AG09319 (cell line): Measurements from ENCODE around the gene ZBED4.

Experiments used
- DNase-seq: peaks from one replicate; pipeline ENCODE4 v3.0.0-alpha.2; 2010; ENCODE audit warnings: low read depth; ENCODE audit errors: extremely low read depth
- TF ChIP-seq, protein P1 (sequence below): IDR thresholded peaks from 2 replicates; pipeline ENCODE4 v1.5.1; 2011; ENCODE audit warnings: low read depth, mild to moderate bottlenecking, inconsistent platforms, low read length, moderate library complexity

Gene ZBED4

GRCh38 chr22:49869086-49869830 lies 15.6 kb downstream of the ZBED4 start:
- TF ChIP-seq, protein P1, sequence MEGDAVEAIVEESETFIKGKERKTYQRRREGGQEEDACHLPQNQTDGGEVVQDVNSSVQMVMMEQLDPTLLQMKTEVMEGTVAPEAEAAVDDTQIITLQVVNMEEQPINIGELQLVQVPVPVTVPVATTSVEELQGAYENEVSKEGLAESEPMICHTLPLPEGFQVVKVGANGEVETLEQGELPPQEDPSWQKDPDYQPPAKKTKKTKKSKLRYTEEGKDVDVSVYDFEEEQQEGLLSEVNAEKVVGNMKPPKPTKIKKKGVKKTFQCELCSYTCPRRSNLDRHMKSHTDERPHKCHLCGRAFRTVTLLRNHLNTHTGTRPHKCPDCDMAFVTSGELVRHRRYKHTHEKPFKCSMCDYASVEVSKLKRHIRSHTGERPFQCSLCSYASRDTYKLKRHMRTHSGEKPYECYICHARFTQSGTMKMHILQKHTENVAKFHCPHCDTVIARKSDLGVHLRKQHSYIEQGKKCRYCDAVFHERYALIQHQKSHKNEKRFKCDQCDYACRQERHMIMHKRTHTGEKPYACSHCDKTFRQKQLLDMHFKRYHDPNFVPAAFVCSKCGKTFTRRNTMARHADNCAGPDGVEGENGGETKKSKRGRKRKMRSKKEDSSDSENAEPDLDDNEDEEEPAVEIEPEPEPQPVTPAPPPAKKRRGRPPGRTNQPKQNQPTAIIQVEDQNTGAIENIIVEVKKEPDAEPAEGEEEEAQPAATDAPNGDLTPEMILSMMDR, result no peak
- DNase-seq, result no peak

DNA sequence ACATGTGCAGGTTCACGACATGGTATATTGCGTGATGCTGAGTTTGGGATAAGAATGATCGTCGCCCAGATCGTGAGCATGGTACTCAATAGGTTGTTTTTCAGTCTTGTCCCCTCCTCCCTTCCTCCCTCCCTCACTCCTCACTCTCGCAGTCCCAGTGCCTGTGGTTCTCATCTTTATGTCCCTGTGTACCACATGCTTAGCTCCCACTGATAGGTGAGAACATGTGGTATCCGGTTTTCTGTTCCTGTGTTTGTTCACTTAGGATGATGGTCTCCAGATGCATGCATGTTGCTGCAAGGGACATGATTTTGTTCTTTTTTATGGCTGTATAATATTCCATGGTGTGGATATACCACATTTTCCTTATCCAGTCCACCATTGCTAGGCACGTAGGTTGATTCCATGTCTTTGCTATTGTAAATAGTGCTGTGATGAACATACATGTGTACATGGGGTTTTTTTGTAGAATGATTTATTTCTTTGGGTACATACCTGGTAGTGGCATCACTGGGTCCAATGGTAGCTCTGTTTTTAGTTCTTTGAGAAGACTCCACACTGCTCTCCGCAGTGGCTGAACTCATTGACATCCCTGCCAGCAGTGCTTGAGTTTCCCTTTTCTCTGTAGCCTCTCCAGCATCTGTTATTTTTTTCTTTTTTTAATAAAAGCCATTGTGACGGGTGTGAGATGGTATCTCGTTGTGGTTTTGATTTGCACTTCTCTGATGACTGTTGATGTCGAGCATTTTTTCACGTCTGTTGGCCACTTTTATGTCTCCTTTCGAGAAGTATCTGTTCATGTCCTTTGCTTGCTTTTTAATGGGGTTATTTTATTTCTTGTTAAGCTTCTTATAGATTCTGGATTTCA lies 16.4 kb downstream of the ZBED4 start:
- TF ChIP-seq, protein P1, result no peak

DNA sequence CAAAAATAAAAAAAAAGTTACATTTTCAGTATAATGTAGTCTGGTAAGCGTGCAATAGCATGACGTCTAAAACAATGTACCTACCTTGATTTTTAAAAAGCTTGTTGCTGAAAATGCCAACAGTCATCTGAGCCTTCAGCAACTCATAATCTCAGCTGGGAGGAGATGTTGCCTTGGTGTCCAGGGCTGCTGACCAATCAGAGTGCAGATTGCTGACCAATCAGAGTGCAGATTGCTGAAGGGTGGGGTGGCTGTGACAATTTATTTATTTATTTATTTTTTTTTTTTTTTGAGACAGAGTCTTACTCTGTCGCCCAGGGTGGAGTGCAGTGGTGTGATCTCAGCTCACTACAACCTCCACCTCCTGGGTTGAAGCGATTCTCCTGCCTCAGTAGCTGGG lies 17.8 kb downstream of the ZBED4 start:
- no peak for DNase-seq
- TF ChIP-seq, protein P1, result no peak

More for the DNA sequence above, 16.4 kb downstream of the ZBED4 start:
- DNase-seq, result no peak

- DNase-seq, result no peak
- TF ChIP-seq, protein P1, result no peak
Observed at GRCh38 chr22:49872347-49872746, 18.7 kb downstream of the ZBED4 start.

- DNase-seq, result no peak
- TF ChIP-seq, protein P1, result no peak
Observed at GRCh38 chr22:49873228-49873940, 19.7 kb downstream of the ZBED4 start.

GRCh38 chr22:49877642-49878041 lies 24.0 kb downstream of the ZBED4 start:
- DNase-seq, result no peak
- TF ChIP-seq, protein P1, result no peak

DNA sequence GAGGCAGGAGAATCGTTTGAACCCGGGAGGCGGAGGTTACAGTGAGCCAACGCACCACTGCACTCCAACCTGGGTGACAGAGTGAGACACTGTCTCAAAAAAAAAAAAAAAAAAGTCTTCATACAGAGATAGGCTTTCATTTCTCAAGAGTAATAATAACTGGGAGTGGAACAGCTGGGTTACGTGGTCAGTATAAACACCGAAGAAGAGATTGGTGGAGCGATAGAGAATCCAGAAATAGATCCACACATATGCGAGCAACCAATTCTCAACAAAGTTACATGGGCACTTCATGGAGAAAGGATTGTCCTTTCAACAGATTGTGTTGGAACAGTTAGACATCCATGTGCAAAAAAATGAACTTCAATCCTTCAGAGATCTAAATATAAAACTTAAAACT lies 24.6 kb downstream of the ZBED4 start:
- DNase-seq, result no peak
- TF ChIP-seq, protein P1, result no peak
